Stimulated activated CD4-positive, alpha-beta T cell treated with anti-CD3 and anti-CD28 coated beads, Interleukin-2, amount 100 ng/mL, for 48 hours (primary cell): ENCODE results near the gene TTC16.

Experiments used
- DNase-seq, 2 donors: peaks; one replicate each; pipeline ENCODE4 v3.0.0-alpha.2; 2020

The TTC16 gene

DNA sequence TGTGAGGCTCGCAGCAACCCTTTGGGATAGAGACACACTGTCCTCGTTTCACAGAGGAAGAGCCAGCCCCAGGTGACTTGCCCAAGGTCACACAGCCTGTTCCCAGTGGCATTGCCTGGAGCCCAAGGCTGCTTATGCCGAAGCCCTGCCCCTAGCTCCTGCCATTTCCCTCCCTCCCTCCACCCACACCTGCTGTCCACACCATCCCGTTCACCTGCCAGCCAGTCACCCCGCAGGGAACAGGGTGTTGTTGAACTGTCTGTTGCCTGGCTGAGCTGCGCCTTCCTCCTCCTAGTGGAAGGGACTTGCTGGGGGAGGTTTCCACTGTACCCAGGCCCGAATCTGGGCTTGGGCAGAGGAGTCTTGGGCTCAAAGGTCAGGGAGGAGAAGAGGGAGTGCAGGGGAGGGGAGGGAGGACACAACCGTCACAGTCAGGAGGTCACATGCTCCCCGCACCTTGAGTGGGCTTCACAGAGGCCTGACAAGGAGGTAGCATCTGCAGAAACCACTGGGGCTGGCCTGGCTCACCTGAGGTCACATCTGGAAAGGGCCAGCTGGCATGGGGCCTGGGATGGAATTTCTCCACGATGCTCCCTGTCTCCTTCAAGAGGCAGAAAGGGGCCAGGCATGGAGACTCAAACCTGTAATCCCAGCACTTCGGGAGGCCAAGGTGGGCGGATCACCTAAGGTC lies 6.3 kb downstream of the TTC16 start:
- DNase-seq, result no peak

DNA sequence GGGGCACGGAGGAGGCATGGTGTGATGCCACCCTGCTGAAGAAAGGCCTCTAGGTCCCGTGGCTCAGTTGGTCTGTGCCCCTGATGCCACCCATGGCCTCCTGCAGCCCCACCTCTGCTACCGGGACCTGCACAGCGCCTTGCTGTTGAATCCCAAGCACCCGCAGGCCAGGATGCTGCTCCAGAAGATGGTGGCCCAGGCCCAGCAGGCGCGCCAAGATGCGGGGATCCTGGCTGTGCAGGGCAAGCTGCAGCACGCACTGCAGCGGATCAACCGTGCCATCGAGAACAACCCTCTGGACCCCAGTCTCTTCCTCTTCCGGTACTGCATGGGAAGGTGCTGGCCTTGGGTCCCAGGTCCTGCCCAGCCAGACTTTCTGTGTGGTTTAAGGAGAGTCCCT lies 7.1 kb downstream of the TTC16 start:
- DNase-seq, result no peak

DNA sequence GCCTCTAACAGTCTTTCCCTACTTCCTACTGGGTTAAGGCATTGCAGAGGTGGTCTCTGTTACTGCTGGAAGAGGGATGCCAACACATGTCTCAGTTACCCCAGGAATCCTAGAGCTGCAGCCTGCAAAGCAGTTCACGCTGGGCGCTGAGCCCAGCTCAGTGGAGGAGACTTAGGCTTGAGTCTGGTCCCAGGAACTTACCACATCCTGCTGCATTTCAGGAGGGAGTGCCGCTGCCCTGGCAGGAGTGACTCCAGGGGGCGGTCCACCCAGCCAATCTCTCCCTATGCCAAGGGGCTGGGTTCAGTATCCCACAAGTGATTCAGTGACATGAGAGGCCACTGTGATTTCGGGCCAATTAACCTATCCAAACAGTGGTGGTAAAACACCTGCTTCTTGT lies 7.6 kb downstream of the TTC16 start:
- DNase-seq, result no peak

DNA sequence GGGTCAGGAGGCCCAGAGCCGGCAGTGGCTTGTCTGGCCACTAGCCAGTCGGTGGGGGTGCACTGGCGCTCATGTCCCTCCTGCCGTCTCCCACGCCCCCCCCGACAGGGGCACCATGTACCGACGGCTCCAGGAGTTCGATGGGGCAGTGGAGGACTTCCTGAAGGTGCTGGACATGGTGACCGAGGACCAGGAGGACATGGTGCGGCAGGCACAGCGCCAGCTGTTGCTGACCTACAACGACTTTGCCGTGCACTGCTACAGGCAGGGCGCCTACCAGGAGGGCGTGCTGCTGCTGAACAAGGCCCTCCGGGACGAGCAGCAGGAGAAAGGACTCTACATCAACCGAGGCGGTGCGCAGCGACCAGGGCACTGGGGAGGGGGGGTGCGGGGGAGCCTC lies 8.1 kb downstream of the TTC16 start:
- no peak for DNase-seq

DNA sequence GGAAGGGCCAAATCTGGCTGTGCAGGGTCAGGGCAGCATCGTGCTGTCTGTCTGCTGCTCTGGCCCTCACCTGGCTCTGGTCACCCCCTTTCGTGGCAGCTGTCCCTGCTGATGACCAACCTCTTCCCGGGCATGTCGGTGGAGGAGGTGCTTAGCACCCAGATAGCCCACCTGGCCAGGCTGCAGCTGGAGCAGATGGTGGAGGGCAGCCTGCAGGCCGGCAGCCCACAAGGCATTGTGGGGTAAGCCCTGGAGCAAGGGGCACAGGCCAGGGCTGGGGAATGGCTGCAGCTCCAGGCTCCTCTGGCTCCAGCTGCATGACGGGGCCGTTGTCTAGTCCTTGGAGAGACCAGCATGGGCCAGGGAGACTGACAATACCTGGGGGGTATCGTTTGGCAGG lies 11.0 kb downstream of the TTC16 start:
- no peak for DNase-seq

DNA sequence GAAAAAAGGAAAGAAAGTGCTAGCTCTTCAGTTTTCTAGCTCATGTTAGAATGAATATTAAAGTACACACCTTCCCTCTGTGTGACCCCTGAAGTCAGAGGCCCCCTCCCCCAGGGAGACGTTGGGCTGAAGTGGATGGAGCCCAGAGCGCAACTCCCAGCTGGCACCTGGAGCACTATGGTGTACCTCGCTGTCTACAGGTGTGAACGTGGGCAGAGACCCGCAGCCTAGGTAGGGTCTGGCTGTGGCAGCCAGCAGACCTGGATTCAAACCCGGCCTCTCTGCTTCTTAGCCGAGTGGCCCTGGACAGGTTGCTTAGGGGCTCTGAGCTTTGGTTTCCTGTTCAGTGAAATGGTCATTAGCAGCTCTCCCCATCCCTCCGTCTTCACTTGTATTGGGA lies 12.9 kb downstream of the TTC16 start:
- no peak for DNase-seq

DNA sequence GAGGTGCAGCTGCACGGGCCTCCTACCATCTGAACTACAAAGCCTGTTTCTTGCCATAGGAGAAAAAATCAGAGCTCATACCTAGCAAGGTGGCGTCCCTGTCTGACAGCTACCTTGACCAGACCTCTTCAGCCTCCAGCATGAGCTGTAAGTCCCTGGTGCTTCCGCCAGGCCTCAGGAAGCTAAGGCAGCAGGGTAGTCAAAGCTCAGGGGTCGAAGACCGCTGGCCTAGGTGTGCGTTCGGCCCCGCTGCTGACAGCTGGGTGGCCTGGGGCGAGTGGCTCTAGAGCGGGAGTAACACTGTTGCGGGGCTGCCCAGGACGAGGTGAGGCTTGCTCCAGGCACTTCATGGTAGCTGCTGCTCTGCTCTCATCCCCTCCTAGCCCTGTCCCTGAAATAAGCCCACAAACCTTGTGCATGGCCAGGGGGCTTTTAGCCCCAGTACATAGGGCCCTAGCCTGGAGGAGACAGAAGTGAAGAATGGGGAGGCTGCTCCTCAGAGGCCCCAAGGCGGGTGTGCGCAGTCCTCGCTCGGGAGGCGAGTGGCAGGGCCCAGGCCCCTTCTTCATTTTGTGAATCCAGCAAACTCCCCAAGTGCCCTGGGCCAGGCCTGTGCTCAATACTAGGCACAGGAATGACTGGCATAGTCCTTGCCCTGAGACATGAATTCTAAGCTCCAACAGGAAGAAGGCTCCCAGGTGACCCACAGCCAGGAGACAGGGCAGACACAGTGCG lies 13.8 kb downstream of the TTC16 start:
- DNase-seq, result no peak

DNA sequence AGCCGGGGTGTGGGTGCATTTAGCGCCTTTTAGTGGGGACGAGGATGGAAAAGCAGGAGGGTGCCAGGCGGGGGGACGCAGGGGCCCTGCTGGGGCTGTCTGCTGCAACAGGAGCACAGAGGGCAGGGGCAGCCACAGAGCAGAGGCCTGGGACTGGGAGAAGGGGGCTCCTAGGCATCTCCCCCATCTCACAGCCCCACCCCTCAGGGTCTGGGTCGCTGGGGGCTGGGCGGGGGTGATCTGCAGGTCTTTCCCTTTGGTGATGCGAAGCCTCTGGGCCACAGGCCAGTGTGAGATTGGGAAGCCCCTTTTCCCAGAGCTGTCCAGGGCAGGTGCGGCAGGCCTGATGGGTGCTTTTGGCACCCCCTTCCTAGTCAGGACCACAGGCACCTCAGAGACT lies 14.4 kb downstream of the TTC16 start:
- DNase-seq, result no peak

DNA sequence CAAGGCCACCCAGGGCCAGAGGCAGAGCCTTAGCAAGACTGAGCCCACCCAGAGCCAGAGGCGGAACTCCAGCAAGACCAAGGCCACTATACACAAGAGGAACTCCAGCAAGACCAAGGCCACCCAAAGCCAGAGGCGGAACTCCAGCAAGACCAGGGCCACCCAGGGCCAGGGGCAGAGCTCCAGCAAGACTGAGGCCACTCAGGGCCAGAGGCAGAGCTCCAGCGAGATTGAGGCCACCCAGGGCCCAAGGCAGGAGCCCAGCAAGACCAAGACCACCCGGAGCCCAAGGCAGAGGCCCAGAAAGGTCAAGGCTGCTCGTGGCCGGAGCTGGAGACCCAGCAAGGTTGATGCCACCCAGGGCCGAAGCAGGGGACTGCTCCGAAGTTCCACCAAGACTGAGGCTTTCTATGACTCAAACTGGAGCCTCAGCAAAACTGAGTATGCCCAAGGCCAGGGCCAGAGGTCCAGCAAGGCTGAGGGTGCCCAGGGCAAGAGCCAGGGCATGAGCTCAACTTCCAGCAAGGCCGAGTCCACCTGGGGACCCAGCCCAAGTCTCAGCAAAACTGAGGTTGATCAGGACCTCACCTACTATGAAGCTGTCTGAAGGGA lies 15.0 kb downstream of the TTC16 start:
- DNase-seq, result no peak

DNA sequence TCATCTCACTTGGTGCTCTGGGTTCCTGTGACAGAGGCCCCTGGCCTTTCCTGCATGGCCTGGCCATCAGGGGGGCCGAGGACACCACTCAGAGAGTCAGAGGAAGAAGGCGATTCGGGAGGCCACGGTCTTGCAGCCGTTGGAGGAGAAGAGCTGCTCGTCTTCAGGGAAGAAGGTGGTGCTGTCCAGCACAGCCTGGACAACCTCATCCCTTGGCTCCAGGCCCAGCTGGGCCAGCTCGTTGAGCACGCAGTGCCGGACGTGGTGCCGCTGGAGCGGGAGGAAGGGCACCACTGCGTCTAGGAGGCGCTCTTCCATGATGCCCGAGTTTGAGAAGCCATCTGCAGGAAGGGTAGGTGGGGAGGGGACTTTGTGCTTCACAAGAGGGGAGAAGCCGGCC lies 16.1 kb downstream of the TTC16 start:
- DNase-seq, result no peak

DNA sequence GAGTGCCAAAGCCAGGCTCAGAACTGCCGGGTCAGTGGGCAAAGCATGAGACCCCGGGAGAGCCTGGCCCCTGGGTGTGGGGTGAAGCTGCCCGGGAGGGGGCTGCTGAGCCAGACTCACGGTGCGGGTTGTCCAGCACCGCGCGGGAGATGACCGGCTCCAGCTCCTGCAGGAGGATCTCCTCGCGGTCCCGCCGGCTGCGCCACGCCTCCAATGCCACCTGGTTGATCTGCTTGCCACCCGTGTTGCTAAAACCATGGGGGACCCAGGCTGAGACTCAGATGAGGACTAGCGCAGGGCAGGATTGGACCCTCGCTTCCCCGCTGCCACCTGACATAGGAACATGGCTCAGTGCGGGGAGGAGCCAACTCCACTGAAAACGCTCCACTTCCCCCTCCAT lies 16.6 kb downstream of the TTC16 start:
- no peak for DNase-seq

DNA sequence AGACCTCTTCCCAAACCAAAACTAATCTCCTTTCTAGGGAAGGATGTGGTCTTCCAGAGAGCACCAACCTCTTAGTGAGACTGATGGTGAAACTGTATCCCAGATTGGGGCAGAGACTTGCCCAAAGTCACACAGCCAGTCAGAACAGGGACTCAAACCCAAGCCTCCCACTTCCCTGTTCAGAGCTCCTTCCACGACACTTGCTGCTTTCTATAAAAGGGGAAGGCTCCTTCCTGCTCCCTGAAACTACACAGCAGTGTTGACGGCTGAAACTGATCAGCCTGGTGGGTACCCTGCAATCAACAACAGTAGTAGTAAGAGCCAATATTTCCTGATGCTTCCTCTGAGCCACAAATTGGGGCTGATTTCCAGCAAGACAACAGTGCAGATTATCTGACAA lies 17.7 kb downstream of the TTC16 start:
- DNase-seq, result no peak

DNA sequence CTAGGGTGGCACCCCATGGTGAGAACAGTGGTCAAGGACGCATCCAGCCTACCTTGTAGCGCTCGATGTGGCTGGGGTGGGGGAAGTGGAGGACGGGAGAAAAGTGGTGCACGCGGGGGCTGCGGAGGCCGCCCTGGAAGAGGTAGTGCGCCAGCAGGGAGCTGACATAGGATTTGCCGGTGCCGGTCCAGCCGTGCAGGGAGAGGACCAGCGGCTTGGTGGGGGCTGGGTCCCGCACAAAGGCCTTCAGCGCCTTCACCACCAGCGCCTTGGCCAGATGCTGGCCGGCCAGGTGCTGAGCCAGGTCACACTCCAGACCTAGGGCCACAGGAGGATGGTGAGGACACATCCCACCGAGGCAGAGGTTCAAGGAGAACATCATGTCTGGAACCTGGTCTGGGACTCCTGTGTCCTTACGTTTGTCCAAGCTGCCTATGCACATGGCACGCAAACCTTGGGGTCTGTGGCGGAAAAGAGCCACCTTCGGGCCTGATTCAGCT lies 18.4 kb downstream of the TTC16 start:
- no peak for DNase-seq

DNA sequence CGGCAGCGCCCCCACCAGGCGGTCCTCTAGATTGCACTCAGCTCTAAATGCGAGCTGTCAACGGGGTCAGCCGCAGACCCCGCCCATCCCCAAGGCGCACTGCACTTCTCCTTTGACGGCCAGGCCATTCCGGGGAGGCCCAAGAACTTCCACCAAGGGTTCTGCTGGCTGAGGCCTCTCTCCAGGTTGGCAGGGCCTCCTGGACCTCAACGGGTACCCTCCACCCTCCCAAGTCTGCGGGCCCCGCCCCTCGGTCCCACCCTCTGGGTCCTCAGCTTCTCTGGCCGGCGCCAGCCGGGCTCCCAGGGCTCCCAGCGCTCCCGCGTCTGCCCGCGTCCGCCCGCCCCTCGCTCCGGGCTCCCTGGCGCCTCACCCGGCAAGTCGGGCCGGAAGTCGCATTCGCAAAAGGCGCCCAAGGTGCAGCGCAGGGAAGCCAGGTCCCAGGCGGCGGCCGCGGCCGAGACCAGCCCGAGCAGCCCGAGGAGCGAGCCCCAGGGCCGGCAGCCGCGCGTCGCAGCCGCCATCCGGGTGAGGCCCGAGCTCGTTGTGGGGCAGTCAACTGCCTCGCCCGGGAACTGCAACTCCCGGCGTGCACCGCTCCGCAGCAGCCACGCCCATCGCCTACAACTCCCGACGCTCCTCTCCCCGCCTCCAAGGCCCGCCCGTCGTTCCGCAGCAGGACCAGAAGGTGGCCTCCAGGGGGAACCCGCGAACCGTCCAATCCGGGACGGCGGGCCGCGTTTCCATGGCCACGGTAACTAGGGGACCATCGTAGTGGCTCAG lies 19.1 kb downstream of the TTC16 start, which contains the start of gene TOR2A:
TSS of gene TOR2A (minus strand) at position 548 of the 783 bp plus-strand sequence. CDS start at position 524, 24 bp downstream.
- DNase-seq, result peak; percentile 98 to 99

DNA sequence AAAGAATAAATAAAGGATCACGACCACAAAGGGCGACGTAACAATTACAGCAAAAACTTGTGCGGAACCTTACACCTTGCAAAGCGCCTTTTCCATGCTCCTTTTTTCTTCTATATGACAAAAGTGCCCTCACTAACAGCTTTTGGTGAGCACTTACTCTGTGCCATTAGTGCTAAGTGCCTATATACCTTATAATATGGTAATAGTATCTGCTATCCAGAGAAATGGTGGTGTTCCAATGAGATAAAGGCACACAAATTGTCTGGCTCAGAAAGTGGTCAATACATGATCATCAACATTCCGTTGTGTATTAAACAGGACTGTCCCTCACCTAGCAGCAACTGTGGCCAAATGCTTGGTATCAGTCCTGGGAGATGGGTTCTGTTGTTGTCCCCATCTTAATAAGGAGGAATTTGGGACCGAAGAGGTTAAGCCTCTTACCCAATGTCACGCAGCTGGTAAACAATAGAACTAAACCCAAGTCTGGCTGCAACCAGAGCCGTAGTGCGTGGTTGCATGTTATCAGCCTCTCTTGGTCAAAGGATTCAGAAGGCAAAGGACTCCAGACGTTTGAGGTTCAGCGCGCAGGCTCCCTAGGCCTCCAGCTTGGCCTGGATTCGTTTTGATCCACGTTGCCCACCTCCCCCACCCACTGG lies 19.8 kb downstream of the TTC16 start:
- no peak for DNase-seq

DNA sequence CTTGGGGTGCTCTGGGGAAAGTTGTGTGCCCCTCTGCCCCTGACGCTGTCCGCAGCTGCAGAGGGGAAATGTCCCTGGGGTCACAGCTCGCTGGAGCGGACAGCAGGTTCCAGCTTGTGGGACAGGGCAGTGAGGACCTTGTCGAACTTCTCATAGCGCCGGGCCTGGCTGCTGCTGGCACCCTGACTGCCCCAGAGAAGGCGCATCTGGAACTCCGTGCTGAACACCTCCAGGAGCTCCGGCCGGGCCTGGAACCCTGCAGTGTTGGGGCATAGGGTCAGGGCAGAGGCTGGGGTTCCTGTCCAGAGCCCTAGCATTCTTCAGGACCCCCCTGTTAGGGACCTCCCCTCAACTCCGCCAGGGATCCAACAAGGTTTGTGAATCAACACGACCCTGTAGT lies 22.8 kb downstream of the TTC16 start:
- no peak for DNase-seq

DNA sequence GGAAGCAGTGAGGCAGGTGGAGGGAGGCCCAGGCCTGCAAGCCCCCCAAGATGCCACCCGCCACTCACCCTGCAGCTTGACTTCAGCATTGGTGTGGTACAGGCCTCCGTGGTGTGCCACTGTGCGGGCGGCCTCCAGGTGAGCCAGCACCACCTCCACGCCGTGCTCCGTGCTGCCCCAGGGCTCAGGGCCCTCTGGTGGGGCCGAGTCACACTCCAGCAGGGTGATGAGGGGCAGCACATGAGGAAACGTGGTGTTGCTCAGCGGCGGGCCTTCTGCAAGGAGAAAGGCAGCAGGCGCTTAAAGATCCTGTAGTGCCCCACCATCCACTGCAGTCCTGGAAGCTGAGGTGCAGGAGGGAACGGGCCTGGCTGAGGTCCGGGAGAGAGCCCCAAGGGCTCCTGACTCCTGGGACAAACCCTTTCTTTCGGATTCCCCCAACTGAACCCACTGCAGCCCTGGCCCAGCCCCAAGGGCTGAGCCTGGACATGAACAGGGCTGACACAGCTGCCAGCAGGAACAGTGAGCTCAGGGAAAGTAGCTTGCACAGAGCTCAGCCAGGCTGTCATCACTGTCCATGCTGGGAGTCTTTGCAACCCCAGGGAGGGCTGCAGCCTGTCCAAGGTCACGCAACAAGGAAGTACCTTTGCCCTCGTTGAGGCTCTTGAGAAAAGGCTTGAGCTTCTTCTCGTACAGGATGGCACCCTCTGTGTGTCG lies 23.9 kb downstream of the TTC16 start:
- no peak for DNase-seq

DNA sequence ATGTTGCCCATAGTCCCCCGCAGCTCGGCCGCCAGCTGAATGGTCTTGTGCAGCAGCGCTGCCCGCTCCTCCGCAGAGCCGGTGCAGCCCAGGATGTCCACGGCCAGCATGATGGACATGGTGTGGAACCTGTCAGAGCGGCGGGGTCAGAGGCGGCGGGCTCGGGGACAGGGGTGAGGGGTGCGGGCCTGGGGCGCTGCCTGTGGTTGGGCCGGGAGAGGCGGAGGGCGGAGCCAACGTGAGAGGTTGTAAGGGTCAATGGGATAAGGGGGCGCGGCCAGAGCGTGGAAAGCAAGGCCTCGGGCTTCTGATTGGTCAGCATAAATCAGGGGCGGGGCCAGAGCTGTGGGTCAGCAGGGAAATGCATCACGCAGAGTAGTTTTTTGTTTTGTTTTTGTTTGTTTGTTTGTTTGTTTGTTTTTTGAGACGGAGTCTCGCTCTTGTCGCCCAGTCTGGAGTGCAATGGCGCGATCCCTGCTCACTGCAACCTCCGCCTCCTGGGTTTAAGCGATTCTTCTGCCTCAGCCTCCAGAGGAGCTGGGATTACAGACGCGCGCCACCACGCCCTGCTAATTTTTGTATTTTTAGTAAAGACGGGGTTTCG lies 26.1 kb downstream of the TTC16 start:
- no peak for DNase-seq

DNA sequence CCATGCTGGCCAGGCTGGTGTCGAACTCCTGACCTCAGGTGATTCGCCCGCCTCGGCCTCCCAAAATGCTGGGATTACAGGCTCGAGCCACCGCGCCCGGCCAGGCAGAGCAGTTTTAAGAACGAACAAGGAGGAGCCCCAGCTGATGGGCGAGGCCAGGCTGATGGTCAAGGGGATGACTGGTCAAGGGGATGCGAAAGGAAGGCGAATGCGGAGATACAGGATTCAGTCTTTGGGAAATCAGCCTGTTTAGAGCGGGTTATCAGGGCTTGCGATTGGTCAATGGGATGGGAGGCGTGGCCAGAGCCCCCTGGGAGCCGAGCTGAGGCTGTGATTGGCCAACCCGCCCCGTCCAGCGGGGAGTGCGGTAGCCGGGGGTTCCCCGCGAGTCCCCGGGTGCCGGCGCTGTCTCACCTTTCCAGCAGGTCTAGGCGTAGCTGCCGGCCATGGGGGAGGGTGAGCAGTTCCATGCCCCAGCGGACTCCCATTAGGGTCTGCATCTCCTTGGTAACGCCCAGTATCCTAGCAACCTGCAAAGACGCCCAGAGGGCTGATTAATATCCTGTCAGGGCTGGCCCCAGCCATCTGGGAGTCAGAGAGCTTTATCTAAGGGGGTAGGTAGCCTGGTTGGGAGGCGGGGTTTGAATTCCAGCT lies 26.7 kb downstream of the TTC16 start:
- no peak for DNase-seq

DNA sequence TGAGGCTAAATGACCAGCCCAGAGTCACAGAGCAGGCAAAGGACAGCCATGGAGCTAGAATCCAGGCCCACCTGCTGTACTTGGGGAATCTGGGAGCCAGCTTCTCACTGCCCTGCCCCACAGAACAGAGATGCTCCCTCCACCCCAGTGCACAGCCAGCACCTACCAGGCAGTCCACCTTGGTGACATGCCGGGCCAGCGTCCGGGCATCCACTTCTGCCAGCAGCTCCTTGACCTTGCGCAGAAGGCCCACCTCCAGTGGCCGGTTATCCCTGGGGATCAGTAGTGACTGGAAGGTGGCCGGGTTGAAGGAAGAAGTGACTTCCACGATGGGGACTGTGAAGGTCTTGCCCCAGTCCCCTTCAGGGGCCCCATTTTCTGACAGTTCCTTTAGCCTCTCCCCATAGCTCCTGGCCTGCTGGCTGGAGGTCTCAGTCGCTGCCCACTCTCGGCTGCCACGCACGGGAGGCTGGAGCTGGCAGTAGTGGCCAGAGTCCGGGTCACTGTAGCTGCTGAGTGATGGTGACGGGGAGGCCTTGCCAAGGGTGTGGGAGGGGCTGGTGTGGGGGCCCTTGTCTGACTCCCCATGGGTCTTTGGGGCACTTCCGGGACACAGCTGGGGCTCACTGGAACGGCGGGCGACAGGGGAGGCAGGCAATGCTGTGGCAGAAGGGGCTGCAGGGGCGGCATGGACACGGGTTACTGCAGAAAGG lies 28.7 kb downstream of the TTC16 start:
- no peak for DNase-seq
